Esophagus muscularis mucosa (tissue), 4 donors: ENCODE results near the gene ATP2B2. TPM values are rescaled to one million over a fixed set of nuclear protein-coding genes. Genes with fewer than 3 reads are reported as not detected.

Experiments used
- DNase-seq: peaks from one replicate; pipeline ENCODE4 v3.0.0-alpha.2; 2017; ENCODE audit errors: extremely low spot score
- H3K27ac ChIP-seq, 4 donors: fragments of 200-600 bp; sonication (generic); replicated peaks in 1 of 4; 1 replicate in 3 of 4; 2 replicates in 1 of 4; pipeline ENCODE4 v1.5.1; 2016 to 2019; ENCODE audit warnings: mild to moderate bottlenecking in 1 of 4
- H3K27me3 ChIP-seq, 4 donors: fragments of 200-600 bp; sonication (generic); one replicate each; pipeline versions ENCODE4 v1.5.1 to v1.6.0; 2016 to 2019
- H3K36me3 ChIP-seq, 4 donors: fragments of 200-600 bp; sonication (generic); one replicate each; pipeline ENCODE4 v1.5.1; 2016 to 2019
- H3K4me1 ChIP-seq, 4 donors: fragments of 200-600 bp; sonication (generic); one replicate each; pipeline ENCODE4 v1.5.1; 2016 to 2019
- H3K4me3 ChIP-seq, 4 donors: fragments of 200-600 bp; sonication (generic); 1 replicate in 2 of 4; 2 replicates in 2 of 4; pipeline ENCODE4 v1.5.1; 2016 to 2019; ENCODE audit warnings: mild to moderate bottlenecking in 4 of 4, moderate library complexity in 1 of 4
- H3K9me3 ChIP-seq, 4 donors: fragments of 200-600 bp; sonication (generic); 1 replicate in 3 of 4; 2 replicates in 1 of 4; pipeline ENCODE4 v1.5.1; 2016 to 2019
- CTCF ChIP-seq, 3 experiments: fragments of 200-600 bp in 2 of 3; fragments of 450-650 bp in 1 of 3; sonication (generic) in 2 of 3; IDR thresholded peaks; one replicate each; pipeline ENCODE4 v1.5.1; 2017 to 2019; ENCODE audit warnings: antibody characterized with exemption in 3 of 3, mild to moderate bottlenecking in 2 of 3, moderate library complexity in 1 of 3
- EP300 ChIP-seq: sonication (generic); formaldehyde crosslinking; IDR thresholded peaks from one replicate; pipeline ENCODE4 v1.6.1; 2017; ENCODE audit warnings: antibody characterized with exemption
- POLR2A ChIP-seq: fragments of 450-650 bp; IDR thresholded peaks from one replicate; pipeline ENCODE4 v1.6.1; 2017; ENCODE audit warnings: antibody characterized with exemption, moderate library complexity, mild to moderate bottlenecking, low read depth
- POLR2AphosphoS5 ChIP-seq, 2 donors: sonication (generic); formaldehyde crosslinking; IDR thresholded peaks; one replicate each; pipeline ENCODE4 v1.6.1; 2017; ENCODE audit warnings: antibody characterized with exemption in 2 of 2
- WGBS: methylation state at CpG from one replicate; pipeline ENCODE4 v1.1.5; 2018; 5-methylcytosine and 5-hydroxymethylcytosine counted together
- intact Hi-C: fragments of 100-400 bp; cut with DNase I; formaldehyde crosslinking; loops from one replicate; pipeline ENCODE4 v1.15.1; 2023
- total RNA-seq, 4 donors: library from RNA; depleted of rRNA; stranded (reverse); fragments of >200 nt; gene quantifications; one replicate each; pipeline versions ENCODE4 v1.1.0 to v1.2.1, GENCODE V29; 2016

Gene ATP2B2
- total RNA-seq, 4 donors from 2014 or later = under 0.01 to 0.75 (median 0.39) TPM

DNA sequence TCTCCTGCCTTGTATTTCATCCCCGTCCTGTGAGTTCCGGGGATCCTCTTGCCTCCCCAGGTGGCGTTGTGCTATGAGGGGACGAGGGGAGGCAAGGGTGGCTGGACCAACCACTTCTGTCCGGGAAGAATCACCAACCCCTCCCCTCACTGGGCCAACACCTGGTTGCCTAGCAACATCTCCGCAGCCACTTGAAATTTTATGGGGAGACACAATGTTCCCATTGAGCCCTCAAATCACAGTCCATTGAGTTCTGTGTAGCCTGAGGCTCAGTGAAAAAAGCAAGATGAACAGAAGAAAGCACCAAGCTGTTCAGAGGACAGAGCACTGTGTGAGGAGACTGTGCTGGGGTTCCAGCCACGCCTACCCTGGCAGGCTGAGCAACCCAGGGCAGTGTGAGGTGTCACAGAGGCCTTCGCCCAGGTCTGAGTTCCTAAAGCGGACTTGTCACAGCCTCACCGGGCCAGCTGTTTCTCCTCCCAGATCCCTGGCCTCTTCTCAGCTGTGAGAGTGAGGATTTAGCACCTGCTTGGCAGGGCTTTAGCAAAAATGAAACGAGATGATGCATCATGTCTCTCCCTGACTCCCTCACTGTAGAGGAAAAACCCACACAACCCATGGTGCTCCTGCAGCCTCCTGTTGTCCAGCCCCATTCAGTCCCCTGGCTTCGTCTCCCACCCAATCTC is 76.8 kb downstream of the ATP2B2 start:
- peaks cover 0 to 12% (median 0%) of the 10 kb centered on the region in 4 donors for H3K27me3 ChIP-seq
- TF ChIP-seq POLR2AphosphoS5 (IDR thresholded peaks at IDR 0.05) (no peak), EP300 (no peak), POLR2A (no peak), CTCF (IDR thresholded peaks at IDR 0.05) (no peak)
- H3K36me3 ChIP-seq = no peaks in the 10 kb centered on the region
- intact Hi-C loops = no loop called here
- no peak for DNase-seq
- no peaks in the 10 kb centered on the region for H3K4me1 ChIP-seq
- H3K9me3 ChIP-seq = no peaks in the 10 kb centered on the region
- 54% methylated on average over 10 of the region's 12 CpGs for WGBS
- no peak overlapping the region for H3K4me3 ChIP-seq
- no peak overlapping the region for H3K27ac ChIP-seq

DNA sequence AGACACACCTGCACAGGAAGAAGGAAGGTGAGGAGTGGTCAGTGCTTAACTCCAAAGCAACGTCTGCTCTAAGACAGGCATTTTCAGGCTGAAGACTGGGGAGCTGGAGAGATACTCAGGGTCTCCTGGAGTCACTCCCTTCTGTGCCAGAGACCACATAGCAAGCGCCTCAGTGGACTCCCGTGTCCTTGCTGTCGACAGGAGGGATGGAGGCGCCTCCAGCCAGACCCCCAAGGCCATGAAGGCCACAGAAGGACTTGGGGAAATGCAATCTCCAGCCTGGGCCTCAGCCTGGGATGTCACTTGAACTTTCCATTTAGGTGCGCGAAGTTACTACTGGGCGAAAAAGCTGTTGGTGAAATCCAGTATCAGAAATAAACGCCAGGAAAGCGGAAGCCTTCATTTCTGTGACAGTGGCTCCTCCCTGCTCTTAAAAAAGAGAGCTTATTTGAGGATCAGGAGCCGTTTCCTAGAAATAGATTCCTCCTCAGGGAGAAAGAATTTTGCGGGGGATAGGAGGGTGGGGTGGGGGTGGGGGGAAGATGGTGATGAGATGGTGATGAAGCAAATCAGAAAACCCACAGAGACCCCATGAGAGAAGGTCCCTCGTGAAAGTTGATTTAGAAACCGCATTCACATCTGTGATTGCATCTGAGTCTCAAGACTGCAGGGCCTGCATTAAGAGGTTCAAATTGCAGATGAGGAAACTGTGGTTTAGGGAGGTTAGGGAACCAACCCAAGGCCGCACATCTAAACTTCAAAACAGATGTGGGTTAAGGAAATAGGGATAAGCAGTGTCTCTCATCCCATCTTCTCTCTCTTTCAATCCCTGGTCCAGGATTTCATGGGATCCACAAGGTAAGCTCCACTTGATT is 78.8 kb downstream of the ATP2B2 start:
- intact Hi-C loops = no loop called here
- TF ChIP-seq POLR2A = no peak
- TF ChIP-seq EP300 = no peak
- TF ChIP-seq POLR2AphosphoS5 (IDR thresholded peaks at IDR 0.05) = no peak
- no peak for TF ChIP-seq CTCF (IDR thresholded peaks at IDR 0.05)
- H3K4me1 ChIP-seq = no peaks in the 10 kb centered on the region
- peaks cover 0 to 12% (median 0%) of the 10 kb centered on the region in 4 donors for H3K27me3 ChIP-seq
- no peak overlapping the region for H3K27ac ChIP-seq
- WGBS = 80% methylated on average over 14 of the region's 15 CpGs
- no peaks in the 10 kb centered on the region for H3K9me3 ChIP-seq
- DNase-seq = no peak
- no peak overlapping the region for H3K4me3 ChIP-seq
- no peaks in the 10 kb centered on the region for H3K36me3 ChIP-seq

DNA sequence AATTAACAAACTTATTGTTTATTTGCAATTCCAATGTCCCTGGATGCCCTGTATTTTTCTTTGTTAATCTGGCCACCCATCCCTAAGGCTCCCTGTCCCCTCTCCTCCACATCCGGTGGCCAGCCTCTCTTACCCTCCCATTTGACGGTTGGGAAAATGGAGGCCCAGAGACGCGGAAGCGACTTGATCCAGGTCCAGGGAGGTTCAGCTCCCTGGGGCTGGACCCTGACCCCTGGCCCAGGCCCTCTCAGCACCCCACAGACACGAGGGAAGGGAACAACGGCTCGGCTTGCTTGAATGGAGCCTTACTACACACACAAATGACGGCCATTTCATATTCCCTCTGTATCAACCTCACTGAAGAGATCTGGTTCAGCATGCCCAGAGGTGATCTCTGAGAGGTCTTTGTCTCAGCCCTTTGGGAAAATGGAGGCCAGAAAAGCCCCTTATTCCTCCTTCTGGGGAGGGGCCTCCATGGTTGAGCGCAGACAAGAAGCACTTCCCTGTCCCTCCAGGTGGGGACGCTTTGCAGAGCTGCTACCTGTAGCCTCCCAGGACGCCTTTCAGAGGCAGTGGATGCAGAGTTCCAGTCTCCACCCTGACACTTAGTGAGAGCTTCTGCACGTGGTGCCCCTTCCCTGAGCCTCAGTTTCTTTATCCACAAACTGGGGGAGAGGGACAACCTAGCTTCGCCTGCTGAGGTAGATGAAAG is 82.1 kb downstream of the ATP2B2 start:
- WGBS = 75% methylated on average over 13 of the region's 14 CpGs
- no peak for DNase-seq
- Histone ChIP-seq H3K27me3 (peaks cover 0 to 13% (median 0%) of the 10 kb centered on the region in 4 donors), H3K4me3 (no peak overlapping the region), H3K36me3 (no peaks in the 10 kb centered on the region), H3K27ac (no peak overlapping the region), H3K9me3 (no peaks in the 10 kb centered on the region), H3K4me1 (no peaks in the 10 kb centered on the region)
- intact Hi-C loops = no loop called here
- TF ChIP-seq EP300 = no peak
- no peak for TF ChIP-seq POLR2AphosphoS5 (IDR thresholded peaks at IDR 0.05)
- no peak for TF ChIP-seq CTCF (IDR thresholded peaks at IDR 0.05)
- TF ChIP-seq POLR2A = no peak

- WGBS = 72% methylated on average over 3 of the region's 5 CpGs
- H3K4me3 ChIP-seq = no peak overlapping the region
- TF ChIP-seq CTCF (IDR thresholded peaks at IDR 0.05) = no peak
- no peak for TF ChIP-seq EP300
- TF ChIP-seq POLR2AphosphoS5 (IDR thresholded peaks at IDR 0.05) = no peak
- no peak for TF ChIP-seq POLR2A
- H3K27me3 ChIP-seq = peaks cover 0 to 17% (median 0%) of the 10 kb centered on the region in 4 donors
- H3K36me3 ChIP-seq = no peaks in the 10 kb centered on the region
- H3K9me3 ChIP-seq = no peaks in the 10 kb centered on the region
- intact Hi-C loops = no loop called here
- no peaks in the 10 kb centered on the region for H3K4me1 ChIP-seq
- no peak overlapping the region for H3K27ac ChIP-seq
- DNase-seq = no peak
These were observed 83.4 kb downstream of the ATP2B2 start for GRCh38 chr3:10421996-10422395.
